Parathyroid adenoma (tissue), 2 donors: ENCODE measurements around the gene SEMA7A.

Experiments
- H2AFZ ChIP-seq: fragments of 300-600 bp; sonication (generic); one replicate; pipeline ENCODE4 v1.7.0; 2017; ENCODE audit warnings: antibody characterized with exemption, mild to moderate bottlenecking
- H3K27ac ChIP-seq: fragments of 300-600 bp; sonication (generic); one replicate; pipeline ENCODE4 v1.7.0; 2017
- H3K27me3 ChIP-seq: fragments of 300-600 bp; sonication (generic); one replicate; pipeline ENCODE4 v1.7.0; 2017; ENCODE audit warnings: low read length; ENCODE audit not compliant: control insufficient read depth, insufficient read depth
- H3K36me3 ChIP-seq: fragments of 300-600 bp; sonication (generic); one replicate; pipeline ENCODE4 v1.7.0; 2017; ENCODE audit warnings: low read length; ENCODE audit not compliant: control insufficient read depth, insufficient read depth
- H3K4me1 ChIP-seq: fragments of 300-600 bp; sonication (generic); one replicate; pipeline ENCODE4 v1.7.0; 2017; ENCODE audit warnings: control low read depth
- H3K4me2 ChIP-seq: fragments of 300-600 bp; sonication (generic); one replicate; pipeline ENCODE4 v1.7.0; 2017; ENCODE audit warnings: low read length
- H3K4me3 ChIP-seq: fragments of 300-600 bp; sonication (generic); one replicate; pipeline ENCODE4 v1.7.0; 2017; ENCODE audit warnings: low read depth, low read length
- H3K79me2 ChIP-seq: fragments of 300-600 bp; sonication (generic); one replicate; pipeline ENCODE4 v1.7.0; 2017; ENCODE audit warnings: control low read depth
- H3K9ac ChIP-seq: fragments of 300-600 bp; sonication (generic); one replicate; pipeline ENCODE4 v1.7.0; 2017; ENCODE audit warnings: mild to moderate bottlenecking
- H3K9me3 ChIP-seq: fragments of 300-600 bp; sonication (generic); one replicate; pipeline ENCODE4 v1.7.0; 2017; ENCODE audit warnings: low read length; ENCODE audit not compliant: control insufficient read depth
- CTCF ChIP-seq: fragments of 300-600 bp; sonication (generic); IDR thresholded peaks from one replicate; pipeline ENCODE4 v1.7.0; 2017; ENCODE audit warnings: antibody characterized with exemption, mild to moderate bottlenecking
- donor health status: primary hyperparathyroidism.

SEMA7A gene

GRCh38 chr15:74426404-74427281, 7.1 kb downstream of the SEMA7A start:
- peaks cover 47% of the 10 kb centered on the region for H3K4me1 ChIP-seq
- H3K27me3 ChIP-seq = no peaks in the 10 kb centered on the region
- H3K36me3 ChIP-seq = no peaks in the 10 kb centered on the region
- no peak for TF ChIP-seq CTCF
- no peak overlapping the region for H3K9ac ChIP-seq
- H2AFZ ChIP-seq = no peak overlapping the region
- H3K79me2 ChIP-seq = peaks cover 5% of the 10 kb centered on the region
- no peak overlapping the region for H3K4me3 ChIP-seq
- peak overlapping the region; percentile 84 for H3K27ac ChIP-seq
- no peaks in the 10 kb centered on the region for H3K9me3 ChIP-seq
- H3K4me2 ChIP-seq = no peak overlapping the region

GRCh38 chr15:74425630-74426029, 8.1 kb downstream of the SEMA7A start:
- Histone ChIP-seq H2AFZ (no peak overlapping the region), H3K4me3 (no peak overlapping the region), H3K4me2 (no peak overlapping the region), H3K4me1 (peaks cover 53% of the 10 kb centered on the region), H3K79me2 (peaks cover 5% of the 10 kb centered on the region), H3K27me3 (no peaks in the 10 kb centered on the region), H3K9me3 (no peaks in the 10 kb centered on the region), H3K9ac (no peak overlapping the region), H3K27ac (peak overlapping the region; percentile 84), H3K36me3 (no peaks in the 10 kb centered on the region)
- no peak for TF ChIP-seq CTCF

- no peak overlapping the region for H3K9ac ChIP-seq
- TF ChIP-seq CTCF = no peak
- H3K36me3 ChIP-seq = no peaks in the 10 kb centered on the region
- no peaks in the 10 kb centered on the region for H3K27me3 ChIP-seq
- no peaks in the 10 kb centered on the region for H3K9me3 ChIP-seq
- no peak overlapping the region for H3K4me2 ChIP-seq
- H3K27ac ChIP-seq = peak overlapping the region; percentile 84
- H2AFZ ChIP-seq = no peak overlapping the region
- peaks cover 5% of the 10 kb centered on the region for H3K79me2 ChIP-seq
- H3K4me1 ChIP-seq = peaks cover 54% of the 10 kb centered on the region
- H3K4me3 ChIP-seq = no peak overlapping the region
Measured at GRCh38 chr15:74424901-74425528, 8.7 kb downstream of the SEMA7A start.

GRCh38 chr15:74423431-74424257, 10.1 kb downstream of the SEMA7A start:
- H3K4me3 ChIP-seq = no peak overlapping the region
- no peak for TF ChIP-seq CTCF
- H3K4me2 ChIP-seq = no peak overlapping the region
- peaks cover 44% of the 10 kb centered on the region for H3K4me1 ChIP-seq
- H2AFZ ChIP-seq = no peak overlapping the region
- no peaks in the 10 kb centered on the region for H3K27me3 ChIP-seq
- H3K79me2 ChIP-seq = peaks cover 6% of the 10 kb centered on the region
- H3K36me3 ChIP-seq = no peaks in the 10 kb centered on the region
- H3K9me3 ChIP-seq = no peaks in the 10 kb centered on the region
- peak overlapping the region; percentile 85 for H3K27ac ChIP-seq
- H3K9ac ChIP-seq = no peak overlapping the region
